GM21381 (cell line): Measurements from ENCODE around the gene ABHD5.

Experiments
- ATAC-seq: cut with Tn5 transposase; IDR thresholded peaks from one replicate; pipeline ENCODE4 v1.9.1; 2021; ENCODE audit warnings: mild to moderate bottlenecking, moderate library complexity; ENCODE audit not compliant: unreplicated experiment

The ABHD5 gene

DNA sequence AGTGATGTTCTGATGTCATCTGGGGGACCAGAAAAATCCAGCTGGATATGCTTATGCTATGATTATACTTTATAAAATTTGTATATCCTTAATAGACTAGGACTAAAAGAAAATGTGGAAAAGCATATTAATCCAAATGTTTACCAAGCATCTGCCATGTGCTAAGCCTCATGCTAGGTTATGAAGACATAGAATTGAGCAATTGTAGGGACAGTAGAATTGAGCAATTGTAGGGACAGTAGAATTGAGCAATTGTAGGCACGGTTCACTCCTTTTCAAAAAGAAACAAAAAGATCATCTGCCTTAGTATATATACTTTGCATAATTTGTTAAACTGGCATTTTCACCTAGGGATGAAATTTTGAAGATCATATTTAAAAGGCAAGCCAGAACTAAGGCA, 18.3 kb downstream of the ABHD5 start:
- ATAC-seq: no peak

DNA sequence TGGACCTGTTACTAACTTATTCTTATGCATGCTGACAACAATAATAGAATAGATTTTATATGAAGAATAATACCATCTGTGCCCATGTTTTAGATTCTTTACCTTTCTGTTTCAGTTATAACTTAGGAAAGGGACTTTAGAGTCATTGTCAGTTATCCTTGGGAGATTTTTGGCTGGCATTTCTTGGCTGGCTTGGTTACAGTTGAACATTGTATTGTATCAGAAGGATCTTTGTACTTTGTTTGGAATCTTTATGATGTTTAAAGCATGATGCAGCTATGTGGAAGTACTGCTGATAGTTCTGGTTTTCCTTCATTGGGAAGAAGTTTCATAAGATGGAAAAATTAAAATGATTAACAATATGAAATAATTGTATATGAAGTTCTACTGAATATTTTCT, 19.9 kb downstream of the ABHD5 start:
- no peak for ATAC-seq

DNA sequence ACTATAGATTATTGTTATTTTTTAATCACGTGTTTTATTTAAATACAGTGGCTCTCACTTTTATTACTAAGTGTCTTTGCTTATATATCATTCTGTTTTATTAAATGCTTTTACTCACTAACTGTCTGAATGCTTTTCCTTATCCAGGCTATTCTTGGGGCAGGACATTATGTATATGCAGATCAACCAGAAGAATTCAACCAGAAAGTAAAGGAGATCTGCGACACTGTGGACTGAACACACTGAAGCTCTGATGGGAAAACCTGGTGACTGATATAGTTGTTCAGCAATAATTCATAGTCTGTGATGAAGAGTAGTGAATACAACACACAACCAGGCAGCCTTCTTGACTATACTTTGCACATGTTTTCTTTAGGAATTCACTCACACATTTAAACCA, 27.6 kb downstream of the ABHD5 start:
- no peak for ATAC-seq

DNA sequence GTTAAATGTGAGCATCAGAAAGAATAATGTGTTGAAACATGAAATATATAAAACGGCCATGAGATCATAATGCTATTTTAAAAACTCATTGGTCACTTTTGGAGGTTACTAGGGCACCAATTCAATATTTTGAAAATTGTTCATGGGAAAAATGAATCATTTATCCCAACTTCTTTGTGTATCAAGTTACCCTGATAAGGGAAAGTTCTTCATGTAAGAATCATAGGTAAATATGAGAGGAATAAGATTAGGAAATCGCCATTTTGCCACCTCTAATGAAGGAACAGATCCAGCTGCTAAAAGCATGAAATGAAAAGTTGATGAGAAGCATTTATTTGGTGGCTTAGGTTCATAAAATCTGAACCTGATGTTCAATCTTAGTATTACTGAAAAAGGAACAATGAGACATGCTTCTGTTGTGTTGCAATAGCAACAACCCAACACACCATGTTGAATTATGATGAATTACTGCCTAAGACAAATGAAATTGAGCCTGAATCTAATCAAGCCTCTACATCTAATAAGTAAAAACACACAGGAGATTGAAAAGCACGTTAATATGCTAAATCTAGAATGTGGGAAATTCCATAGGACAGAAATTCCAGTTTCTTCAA, 32.5 kb downstream of the ABHD5 start:
- no peak for ATAC-seq

DNA sequence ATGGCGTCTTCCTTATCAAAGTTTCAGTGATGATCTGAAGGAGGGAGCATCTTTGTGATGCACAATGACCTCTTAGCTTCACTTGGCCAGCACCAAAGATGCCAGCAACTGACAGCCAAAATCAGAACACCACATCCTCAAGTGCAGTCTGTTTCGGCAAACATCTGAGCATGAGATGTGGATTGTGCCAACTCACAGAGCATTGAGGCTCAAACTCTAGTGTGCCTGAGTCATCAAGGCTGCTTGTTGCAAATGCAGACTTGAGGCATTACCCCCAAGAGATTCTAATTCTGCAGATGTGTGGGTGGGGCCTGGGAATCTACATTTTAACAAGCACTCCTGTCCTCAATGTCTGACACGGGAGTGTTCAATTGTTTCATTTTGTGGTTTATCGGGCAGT, 35.8 kb downstream of the ABHD5 start:
- ATAC-seq: no peak

DNA sequence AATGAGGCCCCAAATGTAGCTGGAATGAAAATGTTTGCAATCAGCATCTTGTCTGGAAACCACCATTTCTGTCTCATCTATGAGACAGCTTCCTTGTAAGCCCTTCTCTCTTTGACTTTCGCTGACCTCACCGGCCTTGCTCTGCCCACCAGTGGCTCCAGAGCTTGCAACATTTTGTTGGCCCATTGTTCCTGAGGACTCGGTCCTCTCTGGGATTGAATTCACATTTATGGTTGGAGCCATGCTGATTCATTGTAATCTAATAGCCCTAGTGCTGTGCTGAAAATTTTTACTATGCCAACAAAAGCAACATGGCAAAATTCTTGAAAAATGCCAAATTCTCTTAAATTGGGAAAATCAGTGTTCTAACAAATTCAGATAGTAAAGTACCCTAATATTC, 37.2 kb downstream of the ABHD5 start:
- ATAC-seq: no peak

DNA sequence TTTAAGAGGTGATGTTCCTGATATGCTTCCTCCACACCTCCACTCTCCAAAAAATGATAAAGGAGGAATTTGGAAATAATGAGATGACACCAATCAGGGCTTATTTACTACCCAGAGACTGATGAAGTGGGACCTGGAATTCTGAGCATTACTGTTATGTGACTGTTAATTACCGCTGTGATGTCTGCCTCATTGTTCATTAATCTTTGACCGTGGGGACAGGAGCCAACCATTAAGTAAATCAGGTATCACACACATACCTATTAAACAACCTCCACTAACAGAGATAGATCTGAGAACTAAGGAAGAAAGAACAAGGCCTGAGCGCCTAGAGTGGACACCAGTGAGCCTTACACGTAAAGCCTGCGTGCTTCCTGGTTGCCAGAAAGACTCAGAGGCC, 37.7 kb downstream of the ABHD5 start:
- no peak for ATAC-seq

DNA sequence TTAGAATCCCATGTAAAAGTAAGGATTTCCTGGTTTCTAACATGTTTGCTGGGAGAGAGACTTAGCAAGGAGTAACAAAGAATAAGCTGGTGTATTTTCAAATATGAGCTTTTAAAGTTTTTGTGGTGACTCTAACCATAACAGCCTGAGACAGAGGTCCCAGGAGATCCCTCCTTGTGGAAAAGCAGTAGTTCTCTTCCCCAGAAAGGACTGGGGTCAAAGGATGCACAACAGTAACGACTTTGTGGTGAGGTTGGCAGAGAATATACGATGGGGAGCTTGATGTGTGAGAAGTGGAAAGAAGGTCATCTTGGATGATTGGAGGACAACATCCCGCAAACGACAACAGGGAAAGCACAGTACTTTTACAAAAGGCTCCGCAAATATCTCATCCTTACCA, 38.2 kb downstream of the ABHD5 start:
- ATAC-seq: no peak

DNA sequence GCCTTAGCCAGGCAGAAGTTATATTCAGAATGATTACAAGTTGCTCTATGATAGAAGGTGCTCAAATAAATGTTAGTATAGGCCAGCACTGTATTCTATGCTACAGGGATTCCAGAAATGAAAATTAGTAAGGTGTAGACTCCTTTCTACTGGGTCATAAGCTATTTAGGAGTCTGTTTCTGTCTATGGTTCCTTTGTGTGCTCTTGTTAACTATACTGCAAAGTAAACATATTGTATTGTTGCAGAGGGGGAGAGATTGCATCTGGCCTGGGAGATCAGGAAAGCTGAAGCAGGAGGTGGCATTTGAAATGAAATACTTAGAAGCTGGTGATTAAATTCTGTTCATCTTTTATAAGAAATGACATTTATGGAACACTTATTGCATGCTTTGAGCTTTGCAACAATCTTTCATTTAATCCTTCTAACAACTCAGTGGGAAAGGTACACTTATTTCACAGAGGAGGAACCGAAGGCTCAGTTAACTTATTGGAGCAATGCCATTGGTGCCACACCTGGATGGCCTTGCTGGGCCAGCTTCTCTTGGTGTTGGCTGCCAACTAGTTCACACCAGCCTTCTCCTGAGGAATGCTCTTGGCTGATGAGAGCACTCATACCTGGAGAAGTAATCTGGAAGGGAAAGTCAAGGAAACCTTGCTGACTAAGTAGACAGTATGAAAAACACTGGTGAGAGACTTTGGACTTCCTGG, 39.1 kb downstream of the ABHD5 start:
- ATAC-seq: no peak

DNA sequence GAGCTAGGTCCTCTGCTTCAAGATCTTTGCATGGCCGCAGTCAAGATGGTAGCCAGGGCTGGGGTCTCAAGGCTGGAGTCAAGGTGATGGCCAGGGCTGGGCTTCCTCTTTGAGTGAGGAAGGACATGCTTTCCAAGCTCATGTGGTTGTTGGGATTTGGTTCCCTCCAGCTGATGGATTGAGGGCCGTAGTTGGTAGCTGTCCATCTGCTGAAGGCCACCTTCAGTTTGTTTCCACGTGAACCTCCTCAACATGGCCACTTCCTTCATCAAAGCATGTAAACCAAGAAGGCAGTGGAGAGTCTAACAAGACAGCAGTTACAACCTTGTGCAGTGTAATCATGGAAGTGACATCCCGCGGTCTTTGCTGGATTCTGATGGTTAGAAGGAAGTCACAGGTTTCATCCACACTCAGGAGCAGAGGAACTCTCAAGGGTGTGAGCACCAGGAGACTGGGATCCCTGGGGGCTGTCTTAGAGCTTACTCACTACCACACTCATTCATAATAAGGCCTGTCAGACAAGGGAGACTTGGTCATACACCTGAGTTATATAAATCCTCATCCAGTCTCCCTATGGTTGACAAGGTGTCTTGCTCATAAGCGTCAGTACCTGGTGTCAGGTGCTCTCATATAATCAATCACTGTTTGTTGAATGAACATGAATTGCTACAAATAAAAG, 42.1 kb downstream of the ABHD5 start:
- no peak for ATAC-seq

DNA sequence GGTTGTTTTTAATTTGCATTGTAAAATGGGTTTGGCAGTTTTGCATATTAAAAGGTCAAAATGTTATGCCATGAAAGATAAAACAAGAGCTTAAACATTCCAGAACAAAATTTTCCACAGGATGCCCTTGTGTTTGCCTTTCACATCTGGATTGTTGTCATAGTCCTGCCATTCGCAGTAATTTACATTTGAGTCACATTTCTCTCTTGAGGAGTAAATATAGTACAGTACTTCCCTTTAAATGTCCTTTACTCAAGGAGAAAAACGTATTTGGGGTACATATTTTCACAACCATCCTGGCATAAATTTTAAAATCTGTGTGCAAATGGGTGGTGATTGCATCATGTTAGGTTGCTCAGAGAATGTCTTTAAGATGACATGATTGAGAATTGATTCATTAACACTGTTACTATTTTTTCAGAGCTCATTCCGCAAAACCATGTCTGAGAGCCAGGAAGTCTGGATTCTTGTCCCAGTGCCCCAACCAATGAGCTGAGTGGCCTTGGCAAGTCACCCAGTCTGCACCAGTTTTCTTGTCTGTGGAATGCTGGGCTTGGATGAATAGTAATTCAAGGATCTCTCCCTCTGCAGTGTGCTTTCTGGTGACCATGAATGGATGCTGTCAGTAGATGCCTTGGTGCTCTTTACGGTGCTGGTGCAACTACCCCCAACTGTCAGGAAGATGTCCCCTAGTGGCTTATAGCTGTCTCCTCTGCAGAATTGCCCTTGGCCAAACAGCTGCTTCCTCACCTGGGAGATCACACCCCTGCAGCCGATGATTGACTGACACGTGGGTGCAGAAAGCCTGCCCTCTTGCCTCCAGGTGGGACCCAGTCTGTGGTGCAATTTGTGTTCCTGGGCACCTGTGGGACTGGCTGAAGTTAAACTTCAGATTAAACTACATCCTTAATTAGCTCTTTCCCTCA, 43.0 kb downstream of the ABHD5 start:
- no peak for ATAC-seq

DNA sequence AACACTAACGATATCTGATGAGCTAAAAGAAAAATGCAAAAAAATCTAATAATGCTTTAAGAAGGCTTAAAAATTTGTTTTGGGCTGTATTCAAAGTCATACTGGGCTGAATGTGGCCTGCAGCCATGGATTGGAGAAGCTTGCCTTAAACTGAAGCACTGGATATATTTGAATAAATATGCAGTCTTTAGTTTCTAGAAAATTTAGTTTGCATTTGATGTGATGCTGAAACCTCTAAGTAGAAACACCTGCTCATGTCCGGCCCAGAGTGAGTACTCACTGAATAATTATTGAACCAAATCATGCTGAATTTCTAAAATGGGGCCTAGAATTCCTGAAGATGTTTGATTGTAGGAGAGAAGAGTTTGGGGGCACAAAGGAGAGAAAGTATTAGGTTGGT, 43.9 kb downstream of the ABHD5 start:
- ATAC-seq: no peak

DNA sequence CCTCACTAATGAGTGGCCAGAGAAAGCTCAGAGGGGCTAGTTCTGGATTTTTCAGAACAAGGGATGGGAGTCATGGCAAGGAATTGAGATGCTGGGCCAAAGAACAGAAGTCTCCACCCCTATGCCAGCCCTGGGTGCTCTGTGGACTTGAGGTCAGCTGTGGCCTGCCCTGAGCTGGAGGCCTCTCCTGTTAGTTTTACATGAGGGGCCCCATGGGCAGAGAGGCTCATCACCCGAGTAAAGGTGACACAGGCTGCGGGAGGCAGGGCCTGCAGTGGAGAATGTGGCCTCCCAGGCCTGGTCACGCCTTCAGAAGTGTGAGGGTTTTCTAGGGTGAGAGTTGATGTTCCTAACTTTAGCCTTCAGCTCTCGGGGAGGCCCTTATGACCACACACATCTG, 44.9 kb downstream of the ABHD5 start:
- no peak for ATAC-seq

DNA sequence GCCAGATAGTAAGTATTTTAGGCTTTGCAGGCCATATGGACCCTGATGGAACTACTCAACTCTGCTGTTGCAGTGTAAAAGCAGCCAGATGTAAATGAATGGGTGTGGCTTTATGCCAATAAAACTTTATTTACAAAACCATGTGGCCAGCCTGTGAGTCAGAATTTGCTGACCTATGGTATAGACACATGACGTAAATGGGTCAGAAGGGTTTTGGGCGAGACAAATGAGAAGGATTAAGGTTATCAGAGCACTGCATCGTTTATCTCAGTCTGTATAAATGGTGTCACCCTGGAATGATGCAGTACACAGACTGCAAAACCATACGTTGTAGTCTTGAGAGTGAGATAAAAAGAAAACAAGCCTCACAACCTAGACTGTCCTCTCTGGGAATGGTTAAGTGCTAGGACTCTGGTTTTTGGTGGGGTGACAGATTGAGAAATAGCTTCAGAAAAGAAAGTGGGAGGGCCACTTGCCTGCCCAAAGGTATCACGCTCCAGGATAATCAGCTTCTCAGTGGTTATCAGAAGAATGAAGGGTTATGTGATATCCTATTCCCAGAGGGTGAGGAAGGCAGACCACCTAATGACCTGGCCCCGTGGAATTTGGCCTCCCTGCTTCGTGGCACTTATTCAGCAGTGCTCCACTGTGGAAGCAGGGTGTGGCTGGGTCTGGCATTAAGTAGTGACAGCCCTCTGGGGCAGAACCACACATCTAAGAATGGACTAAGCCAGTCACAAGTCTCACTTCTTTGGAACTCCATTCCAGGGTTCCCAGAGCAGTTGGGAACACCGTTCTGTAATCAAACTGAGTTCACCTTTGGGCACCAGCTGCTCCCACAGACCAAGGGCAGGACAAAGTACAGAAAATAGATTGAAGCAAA, 46.1 kb downstream of the ABHD5 start:
- no peak for ATAC-seq

DNA sequence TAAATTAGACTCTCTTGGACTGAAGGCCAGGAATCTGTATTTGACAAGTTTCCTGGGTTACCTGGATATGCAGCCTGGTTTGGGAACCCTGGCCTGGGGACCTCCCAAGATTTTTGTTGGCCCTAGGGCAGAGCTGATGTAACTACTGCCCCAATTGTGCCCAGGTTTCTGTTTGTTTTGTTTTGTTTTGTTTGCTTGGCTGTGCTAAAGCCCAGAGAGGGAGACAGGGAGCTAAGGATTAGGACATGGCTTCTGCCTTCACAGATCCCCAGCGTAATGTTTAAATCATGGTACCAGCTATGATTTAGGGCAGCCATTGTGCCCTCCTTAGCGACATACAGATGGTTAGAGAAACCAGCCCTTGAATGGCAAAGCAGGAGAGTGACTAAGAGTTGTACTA, 47.6 kb downstream of the ABHD5 start:
- ATAC-seq: no peak

DNA sequence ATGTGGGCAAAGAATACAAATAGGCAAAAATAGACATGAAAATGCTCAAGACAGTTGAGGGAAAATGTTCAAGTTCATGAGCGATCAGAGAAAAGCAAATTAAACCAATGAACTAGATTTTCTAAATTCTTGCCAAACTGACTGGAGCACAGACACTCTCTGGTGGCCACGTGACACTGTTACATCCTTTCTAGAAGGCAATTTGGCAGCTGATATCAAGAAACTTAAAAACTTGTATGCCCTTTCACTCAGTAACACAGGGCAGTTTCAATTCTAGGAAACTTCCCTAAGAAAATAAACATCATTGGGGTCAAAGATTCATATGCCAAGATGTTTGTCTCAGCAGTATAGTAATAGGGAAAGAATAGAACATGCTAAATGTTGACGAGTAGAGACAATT, 52.2 kb downstream of the ABHD5 start:
- no peak for ATAC-seq

DNA sequence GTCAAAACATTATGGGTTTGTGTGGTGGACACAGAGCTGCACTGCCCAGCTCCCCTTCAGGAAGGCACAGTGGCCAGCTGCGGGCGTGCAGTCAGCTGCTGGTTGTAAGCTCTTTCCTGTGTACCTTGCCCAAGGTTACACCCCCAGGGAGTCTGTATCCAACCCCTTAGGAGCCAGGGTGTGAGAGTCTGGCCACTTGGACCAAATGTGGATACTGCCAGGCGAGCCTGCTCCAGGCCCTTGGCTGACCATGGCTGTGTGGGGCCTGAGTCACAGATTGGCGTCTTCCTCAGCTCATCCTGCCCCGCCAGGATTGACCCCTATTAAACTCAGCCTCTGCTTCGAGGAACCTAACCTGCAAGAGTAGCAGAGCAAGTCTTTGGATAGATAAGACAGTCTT, 56.9 kb downstream of the ABHD5 start:
- ATAC-seq: no peak

DNA sequence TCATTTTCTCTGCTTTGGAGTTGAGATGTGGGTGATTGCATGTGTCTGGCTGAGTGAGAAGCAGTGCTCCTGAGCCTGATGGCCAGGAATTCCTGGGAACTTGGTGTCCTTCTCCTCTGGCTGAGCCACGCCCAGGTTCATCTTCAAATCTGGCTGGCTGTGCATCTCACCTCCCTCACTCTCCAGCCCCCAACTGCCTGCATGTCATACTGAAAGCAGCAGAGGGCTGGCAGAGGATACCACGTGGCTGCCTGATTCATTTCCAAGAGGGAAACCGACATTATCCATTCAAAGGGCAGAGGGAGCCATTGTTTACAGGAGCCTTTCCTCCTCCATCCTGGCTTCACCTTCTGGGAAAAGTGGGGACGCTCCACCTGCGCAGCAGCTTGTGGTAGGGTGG, 57.4 kb downstream of the ABHD5 start:
- no peak for ATAC-seq

DNA sequence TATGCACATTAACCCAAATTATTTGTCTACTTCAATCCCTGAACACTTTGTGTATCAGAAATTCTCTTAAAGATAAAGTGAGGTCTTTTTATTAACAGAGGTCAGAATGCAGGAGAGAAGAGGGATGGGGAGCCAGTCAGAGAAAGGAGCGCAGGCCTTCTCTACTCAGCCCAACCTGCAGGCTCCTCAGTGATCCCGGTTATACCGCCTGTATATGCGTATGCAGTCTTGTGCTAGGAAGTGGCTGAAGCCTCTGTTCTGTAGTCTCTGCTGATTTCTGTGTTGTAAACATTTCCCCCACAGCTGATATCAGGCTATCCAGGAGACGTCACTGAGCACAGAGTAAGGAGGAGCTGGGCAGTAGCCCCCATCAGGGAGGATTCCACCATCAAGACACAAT, 57.9 kb downstream of the ABHD5 start:
- no peak for ATAC-seq

DNA sequence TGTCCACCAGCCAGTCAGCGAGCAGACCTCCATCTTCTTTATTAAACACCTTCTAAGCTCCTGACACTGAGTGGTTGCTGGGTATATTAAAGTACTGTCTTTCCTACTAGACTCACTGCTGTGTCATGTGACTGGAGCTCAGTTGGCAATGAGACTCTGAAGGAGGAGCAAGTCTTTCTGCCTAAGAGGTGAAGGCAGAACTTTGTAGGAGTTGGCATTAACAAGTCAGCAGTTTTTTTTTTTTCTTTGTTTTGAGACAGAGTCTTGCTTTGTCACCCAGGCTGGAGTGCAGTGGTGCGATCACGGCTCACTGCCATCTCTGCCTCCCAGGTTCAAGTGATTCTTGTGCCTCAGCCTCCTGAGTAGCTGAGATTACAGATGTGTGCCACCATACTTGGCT, 62.2 kb downstream of the ABHD5 start:
- no peak for ATAC-seq
